ENCODE data around the gene NACC1.
"Not testable (repeated sequence)": the region's sequence is repeated elsewhere in the genome, so short reads cannot be mapped to it uniquely, and the experiment has no call there.

The NACC1 gene

DNA sequence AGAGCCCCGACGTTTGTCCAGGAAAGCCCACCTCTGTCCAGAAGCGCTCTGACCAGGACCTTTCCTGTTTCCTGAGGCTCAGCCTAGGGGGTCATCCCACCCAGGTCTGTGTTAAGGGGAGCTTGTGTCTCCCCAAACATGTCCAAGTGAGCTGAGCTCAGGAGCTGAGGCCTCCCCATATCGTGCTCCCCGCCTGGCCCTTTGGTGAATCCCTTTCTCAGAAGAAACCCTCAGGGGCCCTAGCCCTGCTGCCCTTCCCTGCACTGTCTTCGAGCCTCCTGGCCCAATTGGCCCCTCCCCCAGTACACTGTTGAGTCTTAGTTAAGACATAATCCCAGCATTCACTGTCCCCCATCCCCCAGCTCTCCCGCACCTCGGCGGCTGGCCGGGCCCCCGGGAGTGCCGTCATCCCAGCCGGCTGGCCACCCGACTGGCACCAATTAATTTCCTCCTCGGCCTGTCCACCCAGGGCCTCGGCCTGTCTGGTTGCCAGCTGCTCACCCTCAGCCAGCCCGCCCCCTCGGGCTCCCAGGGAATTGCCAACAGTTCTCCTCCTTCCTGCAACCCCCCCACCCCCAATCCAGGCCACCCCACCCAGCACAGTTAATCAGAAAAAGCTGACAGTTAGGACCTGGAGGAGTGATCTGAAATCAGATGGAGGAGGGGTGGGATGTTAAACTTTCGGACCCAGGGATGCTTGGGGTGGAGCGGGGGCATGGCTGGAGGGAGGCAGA, 45.7 kb downstream of the NACC1 start:
- peak in 1 of 2 experiments; percentile 55 for DNase-seq (ENCODE audit: low read depth in 1 of 2, low spot score in 1 of 2)
- TF ChIP-seq, protein P1, sequence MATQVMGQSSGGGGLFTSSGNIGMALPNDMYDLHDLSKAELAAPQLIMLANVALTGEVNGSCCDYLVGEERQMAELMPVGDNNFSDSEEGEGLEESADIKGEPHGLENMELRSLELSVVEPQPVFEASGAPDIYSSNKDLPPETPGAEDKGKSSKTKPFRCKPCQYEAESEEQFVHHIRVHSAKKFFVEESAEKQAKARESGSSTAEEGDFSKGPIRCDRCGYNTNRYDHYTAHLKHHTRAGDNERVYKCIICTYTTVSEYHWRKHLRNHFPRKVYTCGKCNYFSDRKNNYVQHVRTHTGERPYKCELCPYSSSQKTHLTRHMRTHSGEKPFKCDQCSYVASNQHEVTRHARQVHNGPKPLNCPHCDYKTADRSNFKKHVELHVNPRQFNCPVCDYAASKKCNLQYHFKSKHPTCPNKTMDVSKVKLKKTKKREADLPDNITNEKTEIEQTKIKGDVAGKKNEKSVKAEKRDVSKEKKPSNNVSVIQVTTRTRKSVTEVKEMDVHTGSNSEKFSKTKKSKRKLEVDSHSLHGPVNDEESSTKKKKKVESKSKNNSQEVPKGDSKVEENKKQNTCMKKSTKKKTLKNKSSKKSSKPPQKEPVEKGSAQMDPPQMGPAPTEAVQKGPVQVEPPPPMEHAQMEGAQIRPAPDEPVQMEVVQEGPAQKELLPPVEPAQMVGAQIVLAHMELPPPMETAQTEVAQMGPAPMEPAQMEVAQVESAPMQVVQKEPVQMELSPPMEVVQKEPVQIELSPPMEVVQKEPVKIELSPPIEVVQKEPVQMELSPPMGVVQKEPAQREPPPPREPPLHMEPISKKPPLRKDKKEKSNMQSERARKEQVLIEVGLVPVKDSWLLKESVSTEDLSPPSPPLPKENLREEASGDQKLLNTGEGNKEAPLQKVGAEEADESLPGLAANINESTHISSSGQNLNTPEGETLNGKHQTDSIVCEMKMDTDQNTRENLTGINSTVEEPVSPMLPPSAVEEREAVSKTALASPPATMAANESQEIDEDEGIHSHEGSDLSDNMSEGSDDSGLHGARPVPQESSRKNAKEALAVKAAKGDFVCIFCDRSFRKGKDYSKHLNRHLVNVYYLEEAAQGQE (IDR thresholded peaks at IDR 0.05; ENCODE audit: insufficient replicate concordance, low read depth), result no peak
- TF ChIP-seq GABPA (IDR thresholded peaks at IDR 0.05; ENCODE audit: low read depth) (no peak), POLR2AphosphoS5 (IDR thresholded peaks at IDR 0.05; ENCODE audit: low read depth) (no peak), SPI1 (IDR thresholded peaks at IDR 0.05; ENCODE audit: borderline replicate concordance, low read depth) (no peak)
- TF ChIP-seq, protein P2, sequence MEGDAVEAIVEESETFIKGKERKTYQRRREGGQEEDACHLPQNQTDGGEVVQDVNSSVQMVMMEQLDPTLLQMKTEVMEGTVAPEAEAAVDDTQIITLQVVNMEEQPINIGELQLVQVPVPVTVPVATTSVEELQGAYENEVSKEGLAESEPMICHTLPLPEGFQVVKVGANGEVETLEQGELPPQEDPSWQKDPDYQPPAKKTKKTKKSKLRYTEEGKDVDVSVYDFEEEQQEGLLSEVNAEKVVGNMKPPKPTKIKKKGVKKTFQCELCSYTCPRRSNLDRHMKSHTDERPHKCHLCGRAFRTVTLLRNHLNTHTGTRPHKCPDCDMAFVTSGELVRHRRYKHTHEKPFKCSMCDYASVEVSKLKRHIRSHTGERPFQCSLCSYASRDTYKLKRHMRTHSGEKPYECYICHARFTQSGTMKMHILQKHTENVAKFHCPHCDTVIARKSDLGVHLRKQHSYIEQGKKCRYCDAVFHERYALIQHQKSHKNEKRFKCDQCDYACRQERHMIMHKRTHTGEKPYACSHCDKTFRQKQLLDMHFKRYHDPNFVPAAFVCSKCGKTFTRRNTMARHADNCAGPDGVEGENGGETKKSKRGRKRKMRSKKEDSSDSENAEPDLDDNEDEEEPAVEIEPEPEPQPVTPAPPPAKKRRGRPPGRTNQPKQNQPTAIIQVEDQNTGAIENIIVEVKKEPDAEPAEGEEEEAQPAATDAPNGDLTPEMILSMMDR (IDR thresholded peaks at IDR 0.05; ENCODE audit: insufficient read depth, low read length), result no peak
- Histone ChIP-seq H3K4me3 (replicated peaks; ENCODE audit: insufficient read depth, low read length) (no peak overlapping the region), H3K27me3 (ENCODE audit: insufficient read depth, poor library complexity, severe bottlenecking) (no peaks in the 10 kb centered on the region), H3K27ac (replicated peaks) (peak overlapping the region; percentile 69)

DNA sequence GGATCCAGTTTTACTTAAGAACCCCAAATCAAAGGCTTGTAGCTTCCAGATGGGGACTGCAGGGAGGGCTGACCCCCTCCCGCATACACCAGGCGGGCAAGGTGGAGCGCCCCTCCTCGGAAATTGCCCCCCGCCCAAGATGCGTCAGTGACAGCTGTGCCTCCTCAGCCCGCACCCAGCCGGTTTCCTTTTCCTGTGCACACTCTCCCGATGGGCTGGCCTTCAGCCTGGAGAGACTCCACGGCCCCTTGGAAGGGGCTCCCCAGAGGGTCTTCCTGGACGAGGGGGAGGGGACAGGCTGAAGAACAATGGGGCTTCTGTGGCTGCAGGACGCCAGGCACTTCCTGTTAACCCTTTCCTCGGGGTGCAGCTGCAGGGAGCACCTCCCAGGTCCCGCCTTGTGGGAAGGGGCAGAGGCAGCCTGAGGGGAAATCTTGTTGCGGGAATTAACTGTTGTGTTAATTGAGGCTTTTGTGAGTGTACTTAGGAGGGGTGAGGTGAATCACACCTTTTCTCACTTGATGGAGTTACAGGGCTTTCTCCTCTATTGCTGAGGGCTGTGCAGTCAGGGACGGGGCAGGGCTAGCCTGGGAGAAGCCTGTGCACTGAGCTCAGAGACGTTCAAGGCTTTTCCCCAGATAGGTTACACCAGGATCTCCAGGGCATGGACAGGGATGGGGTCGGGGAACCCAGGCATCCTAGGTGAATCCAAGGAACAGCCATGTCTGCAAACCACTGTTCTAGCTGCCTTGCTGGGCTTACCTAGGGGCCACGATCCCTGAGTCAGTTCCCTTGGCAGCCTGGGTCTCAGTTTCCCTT, 46.5 kb downstream of the NACC1 start:
- peak in 1 of 2 experiments; percentile 65 for DNase-seq (ENCODE audit: low read depth in 1 of 2, low spot score in 1 of 2)
- H3K4me3 ChIP-seq (replicated peaks; ENCODE audit: insufficient read depth, low read length), result 0 out of 2 replicates have a peak overlapping the region, but pooled peaks have one; percentile 6
- peak overlapping the region; percentile 69 for H3K27ac ChIP-seq (replicated peaks)
- TF ChIP-seq, protein P2 (IDR thresholded peaks at IDR 0.05; ENCODE audit: insufficient read depth, low read length), result no peak
- peak; percentile 79 for TF ChIP-seq SPI1 (IDR thresholded peaks at IDR 0.05; ENCODE audit: borderline replicate concordance, low read depth)
- no peaks in the 10 kb centered on the region for H3K27me3 ChIP-seq (ENCODE audit: insufficient read depth, poor library complexity, severe bottlenecking)

- TF ChIP-seq, protein P1 (IDR thresholded peaks at IDR 0.05; ENCODE audit: insufficient replicate concordance, low read depth), result no peak
- no peak for TF ChIP-seq GABPA (IDR thresholded peaks at IDR 0.05; ENCODE audit: low read depth)
- TF ChIP-seq SPI1 (IDR thresholded peaks at IDR 0.05; ENCODE audit: borderline replicate concordance, low read depth), result no peak
- TF ChIP-seq, protein P2 (IDR thresholded peaks at IDR 0.05; ENCODE audit: insufficient read depth, low read length), result no peak
- TF ChIP-seq POLR2AphosphoS5 (IDR thresholded peaks at IDR 0.05; ENCODE audit: low read depth), result no peak
- Histone ChIP-seq H3K4me3 (replicated peaks; ENCODE audit: insufficient read depth, low read length) (no peak overlapping the region), H3K27me3 (ENCODE audit: insufficient read depth, poor library complexity, severe bottlenecking) (no peaks in the 10 kb centered on the region), H3K27ac (replicated peaks) (peak overlapping the region; percentile 69)
- DNase-seq (ENCODE audit: low read depth in 1 of 2, low spot score in 1 of 2), result no peak
Measured at GRCh38 chr19:13165162-13165997, 47.3 kb downstream of the NACC1 start.

DNA sequence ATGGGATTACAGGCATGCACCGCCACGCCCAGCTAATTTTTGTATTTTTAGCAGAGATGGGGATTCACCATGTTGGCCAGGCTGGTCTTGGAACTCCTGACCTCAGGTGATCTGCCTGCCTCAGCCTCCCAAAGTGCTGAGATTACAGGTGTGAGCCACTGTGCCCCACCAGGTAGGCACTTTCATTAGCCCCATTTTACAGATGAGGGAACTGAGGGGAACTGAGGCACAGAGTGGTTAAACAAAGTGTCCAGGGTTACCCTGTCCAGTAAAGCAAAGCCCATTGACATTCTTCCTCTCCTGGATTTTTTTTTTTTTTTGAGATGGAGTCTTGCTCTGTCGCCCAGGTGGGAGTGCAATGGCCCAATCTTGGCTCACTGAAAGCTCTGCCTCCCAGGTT, 48.1 kb downstream of the NACC1 start:
- peak overlapping the region; percentile 80; the same call in 1 of the 2 replicates for H3K27ac ChIP-seq (replicated peaks)
- not testable (repeated sequence) for H3K4me3 ChIP-seq (replicated peaks; ENCODE audit: insufficient read depth, low read length); DNase-seq (ENCODE audit: low read depth in 1 of 2, low spot score in 1 of 2); H3K27me3 ChIP-seq (ENCODE audit: insufficient read depth, poor library complexity, severe bottlenecking)
